Stimulated activated CD8-positive, alpha-beta memory T cell treated with anti-CD3 and anti-CD28 coated beads, Interleukin-7, amount 100 ng/mL, for 4 hours (primary cell): ENCODE data around the gene POU2AF2.

ENCODE experiments used
- DNase-seq, 2 donors: peaks; one replicate each; pipeline ENCODE4 v3.0.0-alpha.2; 2020; ENCODE audit warnings: low read depth in 2 of 2

The POU2AF2 gene

GRCh38 chr11:111330234-111330893 lies 84.8 kb downstream of the POU2AF2 start:
- no peak for DNase-seq

DNA sequence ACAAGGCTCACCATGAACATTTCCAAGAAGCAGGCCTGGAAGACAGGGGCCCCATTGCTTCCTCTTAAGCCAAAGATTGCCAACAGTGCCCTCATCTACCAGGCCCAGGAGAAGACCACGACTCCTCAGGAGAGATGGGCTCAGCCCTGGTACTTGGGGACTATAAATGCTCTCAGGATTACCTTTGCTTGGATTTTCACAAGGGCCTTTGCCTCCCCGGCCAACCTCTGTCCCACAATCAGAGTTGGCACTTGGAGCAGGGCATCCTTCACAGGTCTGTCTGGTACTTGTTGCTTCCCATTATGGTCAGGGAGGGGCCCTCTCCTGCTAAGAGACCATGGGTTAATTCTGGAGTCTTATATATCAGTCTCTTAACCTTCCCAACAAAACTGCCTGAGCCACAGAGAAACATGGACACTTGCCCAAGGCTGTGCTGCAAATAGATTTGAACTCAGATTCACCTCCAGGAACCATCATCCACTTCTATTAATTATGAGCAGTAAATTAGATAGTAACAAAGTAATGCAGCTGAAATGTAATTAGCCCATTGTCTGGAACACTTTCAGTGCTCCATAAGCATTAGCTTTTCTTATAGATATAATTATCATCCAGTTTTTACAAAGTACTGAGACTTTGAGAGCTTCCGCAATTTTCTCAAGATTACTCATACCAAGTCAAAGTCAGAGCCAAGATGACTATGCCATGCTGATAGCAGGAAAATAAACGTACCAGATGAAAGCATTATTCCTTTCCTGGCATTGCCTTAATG lies 86.4 kb downstream of the POU2AF2 start:
- no peak for DNase-seq

DNA sequence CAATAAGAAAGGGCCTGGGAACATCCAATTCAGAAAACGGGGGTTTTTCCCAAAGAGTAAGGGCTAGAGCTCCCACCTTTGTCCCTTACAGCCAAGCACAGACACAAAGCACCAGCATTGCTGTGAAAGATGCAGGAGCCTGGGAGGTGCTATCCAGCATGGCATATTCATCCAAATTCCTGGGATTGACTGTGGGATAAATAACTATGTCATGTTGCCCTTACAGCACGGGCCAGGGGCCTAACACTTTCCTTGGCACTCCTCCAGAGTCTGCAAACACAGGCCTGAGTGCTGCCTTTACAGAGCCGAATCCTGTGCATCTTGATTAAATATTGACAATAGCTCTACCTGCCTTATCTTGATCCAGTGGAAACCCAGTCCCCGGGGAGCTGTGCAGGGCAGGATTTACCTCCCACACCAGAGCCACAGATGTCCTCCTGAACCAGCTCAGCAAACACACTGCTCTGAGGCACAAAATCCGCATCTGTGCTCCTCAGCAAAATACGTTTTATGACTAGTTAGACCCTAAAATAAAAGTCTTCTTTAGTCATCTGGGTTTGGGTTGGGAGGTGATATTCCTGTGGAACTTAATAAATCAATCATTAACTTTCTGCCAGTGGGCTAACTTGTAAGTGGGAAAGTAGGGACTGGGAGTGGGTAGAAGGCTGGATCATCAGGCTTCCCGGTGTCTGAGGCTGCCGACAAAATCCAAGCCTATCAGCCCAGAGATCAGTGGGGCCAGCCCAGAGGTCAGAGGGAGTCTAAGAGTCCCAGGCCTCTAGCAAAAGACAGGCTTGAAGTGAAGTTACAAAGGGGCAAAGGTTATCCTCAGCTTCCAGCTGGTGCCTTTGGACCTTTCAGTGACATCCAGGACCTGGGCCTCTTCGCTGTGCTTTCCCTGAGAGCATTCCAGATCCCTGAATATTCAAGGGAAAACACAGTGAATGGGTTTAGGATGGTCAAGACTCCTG lies 89.3 kb downstream of the POU2AF2 start:
- no peak for DNase-seq

- DNase-seq = no peak
Measured at GRCh38 chr11:111335549-111335948, 90.0 kb downstream of the POU2AF2 start.
